Ramos (cell line): ENCODE results near the gene MAPK1IP1L.

Source experiments
- in situ Hi-C: fragments of 300-500 bp; cut with MboI; formaldehyde crosslinking; loops from one replicate; pipeline ENCODE4 v1.14.3; 2022; ENCODE audit warnings: low sequenced_read_pairs; ENCODE audit not compliant: unreplicated experiment

MAPK1IP1L gene

GRCh38 chr14:55118761-55119160 lies 67.3 kb downstream of the MAPK1IP1L start:
- in situ Hi-C loops: no loop called here
